Measurements from ENCODE around the gene RHOBTB1.

DNA sequence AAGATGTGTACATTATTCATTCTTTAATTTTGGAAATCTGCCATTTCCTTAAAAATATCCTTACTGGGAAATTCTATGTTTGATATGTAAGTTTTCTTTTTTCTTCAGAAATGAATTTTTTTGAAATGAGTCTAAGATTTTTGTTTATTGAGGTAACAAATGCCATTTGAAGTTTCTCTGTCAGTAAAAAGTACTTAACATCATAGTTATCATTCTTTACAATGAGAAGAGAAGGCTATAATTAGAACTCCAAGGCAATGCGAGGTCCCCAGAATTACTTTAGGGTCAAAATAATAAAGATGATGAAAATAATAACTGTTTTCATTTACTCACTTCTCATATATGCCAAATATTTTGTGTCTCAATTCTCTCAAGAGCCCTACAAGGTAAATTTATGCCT is 37.0 kb upstream of the RHOBTB1 start:
- TF ChIP-seq, protein P1, sequence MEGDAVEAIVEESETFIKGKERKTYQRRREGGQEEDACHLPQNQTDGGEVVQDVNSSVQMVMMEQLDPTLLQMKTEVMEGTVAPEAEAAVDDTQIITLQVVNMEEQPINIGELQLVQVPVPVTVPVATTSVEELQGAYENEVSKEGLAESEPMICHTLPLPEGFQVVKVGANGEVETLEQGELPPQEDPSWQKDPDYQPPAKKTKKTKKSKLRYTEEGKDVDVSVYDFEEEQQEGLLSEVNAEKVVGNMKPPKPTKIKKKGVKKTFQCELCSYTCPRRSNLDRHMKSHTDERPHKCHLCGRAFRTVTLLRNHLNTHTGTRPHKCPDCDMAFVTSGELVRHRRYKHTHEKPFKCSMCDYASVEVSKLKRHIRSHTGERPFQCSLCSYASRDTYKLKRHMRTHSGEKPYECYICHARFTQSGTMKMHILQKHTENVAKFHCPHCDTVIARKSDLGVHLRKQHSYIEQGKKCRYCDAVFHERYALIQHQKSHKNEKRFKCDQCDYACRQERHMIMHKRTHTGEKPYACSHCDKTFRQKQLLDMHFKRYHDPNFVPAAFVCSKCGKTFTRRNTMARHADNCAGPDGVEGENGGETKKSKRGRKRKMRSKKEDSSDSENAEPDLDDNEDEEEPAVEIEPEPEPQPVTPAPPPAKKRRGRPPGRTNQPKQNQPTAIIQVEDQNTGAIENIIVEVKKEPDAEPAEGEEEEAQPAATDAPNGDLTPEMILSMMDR (conservative IDR thresholded peaks at IDR 0.05 in 1 of 2, IDR thresholded peaks at IDR 0.05 in 1 of 2; ENCODE audit: low read depth in 1 of 2, low read length in 2 of 2) = no peak
- no peak for TF ChIP-seq EZH2 (IDR thresholded peaks at IDR 0.05; ENCODE audit: low read length, missing control alignments)
